K562 (cell line): ENCODE results near the gene SAPCD1. TPM values are rescaled to one million over a fixed set of nuclear protein-coding genes. Genes with fewer than 3 reads are reported as not detected.

Source experiments
- CHD1 ChIP-seq: fragments of 200-600 bp; sonication (generic); IDR thresholded peaks from one replicate; pipeline ENCODE4 v1.6.1; 2012; ENCODE audit warnings: mild to moderate bottlenecking, moderate library complexity, low read length, inconsistent platforms
- CREB3L1 ChIP-seq: fragments of 450-650 bp; IDR thresholded peaks from 2 replicates; pipeline ENCODE4 v1.6.1; 2014; ENCODE audit warnings: low read depth, mild to moderate bottlenecking, moderate library complexity, borderline replicate concordance
- E2F6 ChIP-seq, 2 experiments: IDR thresholded peaks; 2 replicates each; pipeline ENCODE4 v1.6.1; 2011; ENCODE audit warnings: borderline replicate concordance in 1 of 2, control low read depth in 1 of 2, low read depth in 1 of 2, low read length in 1 of 2, mild to moderate bottlenecking in 1 of 2, mixed read lengths in 1 of 2, moderate library complexity in 1 of 2; ENCODE audit not compliant: insufficient read depth in 1 of 2, insufficient read length in 1 of 2, poor library complexity in 1 of 2, severe bottlenecking in 1 of 2; ENCODE audit errors: extremely low read depth in 1 of 2
- EZH2 ChIP-seq: IDR thresholded peaks from 2 replicates; pipeline ENCODE4 v1.6.1; 2012; ENCODE audit warnings: low read depth, mild to moderate bottlenecking, inconsistent platforms, low read length, borderline replicate concordance
- HBP1 ChIP-seq: fragments of 450-650 bp; formaldehyde crosslinking; IDR thresholded peaks from 2 replicates; pipeline ENCODE4 v1.4.0; 2022; ENCODE audit warnings: missing genetic modification characterization
- KDM2B ChIP-seq: fragments of 250-450 bp; sonication (Bioruptor Pico); IDR thresholded peaks from 2 replicates; pipeline ENCODE4 v1.8.0; 2021; ENCODE audit warnings: mild to moderate bottlenecking, moderate library complexity
- NR1H2 ChIP-seq: sonication (generic); formaldehyde crosslinking; IDR thresholded peaks from 2 replicates; pipeline ENCODE4 v1.4.0; 2020; ENCODE audit warnings: mild to moderate bottlenecking, missing genetic modification reagents
- OTX1 ChIP-seq: fragments of 450-650 bp; formaldehyde crosslinking; IDR thresholded peaks from 2 replicates; pipeline ENCODE4 v1.4.0; 2022; ENCODE audit warnings: mild to moderate bottlenecking
- PHF20 ChIP-seq: fragments of 450-650 bp; IDR thresholded peaks from 2 replicates; pipeline ENCODE4 v1.6.1; 2018; ENCODE audit not compliant: partially characterized antibody
- RBBP5 ChIP-seq: fragments of 200-600 bp; sonication (generic); IDR thresholded peaks from 2 replicates; pipeline ENCODE4 v1.6.1; 2012; ENCODE audit warnings: borderline replicate concordance, mild to moderate bottlenecking, low read length, control low read depth, inconsistent platforms; ENCODE audit not compliant: insufficient read depth, poor library complexity, severe bottlenecking
- RBM14 ChIP-seq: fragments of 200-400 bp; formaldehyde crosslinking; IDR thresholded peaks from 2 replicates; pipeline ENCODE4 v1.6.1; 2018; ENCODE audit warnings: low read depth, mild to moderate bottlenecking, low read length, moderate library complexity, borderline replicate concordance; ENCODE audit not compliant: insufficient read depth
- SRSF3 ChIP-seq: fragments of 200-400 bp; formaldehyde crosslinking; IDR thresholded peaks from 2 replicates; pipeline ENCODE4 v1.6.1; 2016; ENCODE audit warnings: mild to moderate bottlenecking, low read length, moderate library complexity; ENCODE audit not compliant: insufficient read depth
- TAL1 ChIP-seq: fragments of 450-650 bp; IDR thresholded peaks from 2 replicates; pipeline ENCODE4 v1.6.1; 2016; ENCODE audit warnings: mild to moderate bottlenecking
- ZBTB11 ChIP-seq, 3 experiments: fragments of 200-800 bp in 1 of 3; fragments of 250-450 bp in 1 of 3; fragments of 450-650 bp in 1 of 3; sonication (Bioruptor Pico) in 1 of 3; sonication (Bioruptor generic) in 1 of 3; formaldehyde crosslinking in 1 of 3; IDR thresholded peaks; 2 replicates each; pipeline versions ENCODE4 v1.6.1 to v1.8.0; 2016 to 2022; ENCODE audit warnings: mild to moderate bottlenecking in 2 of 3, missing genetic modification characterization in 2 of 3, missing compliant biosample characterization in 1 of 3, moderate library complexity in 1 of 3
- ZBTB26 ChIP-seq: fragments of 450-650 bp; formaldehyde crosslinking; IDR thresholded peaks from 2 replicates; pipeline ENCODE4 v1.4.0; 2022; ENCODE audit warnings: missing genetic modification characterization
- ZNF146 ChIP-seq: IDR thresholded peaks from one replicate; pipeline ENCODE4 v1.6.1; 2018; ENCODE audit warnings: missing compliant biosample characterization; ENCODE audit not compliant: unreplicated experiment
- polyA plus RNA-seq, 8 experiments: library from polyadenylated mRNA; depleted of rRNA in 4 of 8; stranded (reverse) in 5 of 8; unstranded in 3 of 8; fragments of >200 nt; fragmentation: Nextera tagmentation in 2 of 8; fragmentation: Illumina TruSeq in 1 of 8; extraction: Ambion mirVana in 2 of 8; extraction: Trizol in 1 of 8; gene quantifications; 2 replicates each; pipeline versions ENCODE4 v1.2.1 to v1.2.3, GENCODE V29; 2011 to 2014; ENCODE audit warnings: inconsistent platforms in 1 of 8, missing spikeins in 1 of 8
- total RNA-seq, 7 experiments: library from RNA; depleted of rRNA in 6 of 7; stranded (reverse); fragments of >200 nt in 6 of 7; fragmentation: Illumina TruSeq in 2 of 7; extraction: Trizol in 2 of 7; gene quantifications; 2 replicates each; pipeline versions ENCODE4 v1.2.1 to v1.2.3, GENCODE V29; 2011 to 2021; ENCODE audit warnings: low replicate concordance in 1 of 7

The SAPCD1 gene
- total and polyA plus RNA-seq, 9 of the 15 experiments (the other 6 are each of a cell fraction or from before 2014, with no cell fraction given): 2.6 to 30.2 (median 7.4) TPM

GRCh38 chr6:31740397-31741223 is 21.8 kb upstream of the SAPCD1 start (continued):
- TF ChIP-seq ZBTB26 (CRISPR knock-in tag) (0 out of 2 replicates have a peak, but pooled peaks have one; percentile 39), ZNF146 (CRISPR knock-in tag) (no peak), HBP1 (CRISPR knock-in tag) (no peak), E2F6 (IDR thresholded peaks at IDR 0.05; ENCODE audit: borderline replicate concordance in 1 of 2, extremely low read depth in 1 of 2, insufficient read depth in 1 of 2, insufficient read length in 1 of 2, low read depth in 1 of 2, low read length in 1 of 2, poor library complexity in 1 of 2, severe bottlenecking in 1 of 2) (no peak), TAL1 (no peak), RBBP5 (peak; percentile 74), NR1H2 (no peak), EZH2 (no peak), PHF20 (no peak), RBM14 (peak; percentile 96), CHD1 (peak; percentile 85), SRSF3 (peak; percentile 16; the same call in 1 of the 2 replicates), KDM2B (CRISPR knock-in tag) (no peak), OTX1 (CRISPR knock-in tag) (peak; percentile 5; the same call in 1 of the 2 replicates), ZBTB11 (CRISPR knock-in tag; IDR thresholded peaks at IDR 0.05) (no peak), CREB3L1 (no peak)
